Fibroblast of the aortic adventitia (primary cell): ENCODE data around the gene SMOC1. TPM values are rescaled to one million over a fixed set of nuclear protein-coding genes. Genes with fewer than 3 reads are reported as not detected.

Source experiments
- DNase-seq: peaks from one replicate; pipeline ENCODE4 v3.0.0-alpha.2; 2010; ENCODE audit warnings: low read depth
- H3K4me3 ChIP-seq: 2 replicates; pipeline ENCODE4 v1.5.1; 2011; ENCODE audit warnings: low read depth, mild to moderate bottlenecking, control low read depth, low read length, moderate library complexity
- total RNA-seq: library from RNA; depleted of rRNA; stranded (reverse); fragments of >200 nt; gene quantifications from 2 replicates; pipeline ENCODE4 v1.2.3, GENCODE V29; 2012; ENCODE audit warnings: low replicate concordance
- TF ChIP-seq, protein P1 (sequence below): IDR thresholded peaks from 2 replicates; pipeline ENCODE4 v1.5.1; 2011; ENCODE audit warnings: mild to moderate bottlenecking, low read length, control low read depth, inconsistent platforms; ENCODE audit not compliant: insufficient read depth

SMOC1 gene
- total RNA-seq, 1 donor: 1.1 TPM

DNA sequence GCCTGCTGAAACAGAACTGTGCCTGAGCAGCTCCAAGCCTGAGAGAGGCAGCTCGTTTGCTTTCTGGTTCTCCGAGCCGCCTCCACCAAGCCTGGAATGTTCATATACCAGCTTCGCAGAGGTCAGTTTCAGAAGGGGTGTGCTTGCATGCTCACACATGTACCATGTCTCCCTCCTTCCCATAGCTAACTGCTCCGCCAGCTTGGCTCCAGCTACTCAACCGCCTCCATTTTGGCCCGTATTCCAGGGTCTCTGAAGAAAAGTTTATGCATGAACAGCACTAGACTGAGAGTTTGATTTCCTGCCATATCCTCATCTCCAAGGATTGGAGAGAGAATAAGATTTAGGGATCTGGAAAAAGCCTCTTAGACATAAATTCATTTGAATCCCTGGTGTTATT lies 103.7 kb downstream of the SMOC1 start:
- TF ChIP-seq, protein P1, sequence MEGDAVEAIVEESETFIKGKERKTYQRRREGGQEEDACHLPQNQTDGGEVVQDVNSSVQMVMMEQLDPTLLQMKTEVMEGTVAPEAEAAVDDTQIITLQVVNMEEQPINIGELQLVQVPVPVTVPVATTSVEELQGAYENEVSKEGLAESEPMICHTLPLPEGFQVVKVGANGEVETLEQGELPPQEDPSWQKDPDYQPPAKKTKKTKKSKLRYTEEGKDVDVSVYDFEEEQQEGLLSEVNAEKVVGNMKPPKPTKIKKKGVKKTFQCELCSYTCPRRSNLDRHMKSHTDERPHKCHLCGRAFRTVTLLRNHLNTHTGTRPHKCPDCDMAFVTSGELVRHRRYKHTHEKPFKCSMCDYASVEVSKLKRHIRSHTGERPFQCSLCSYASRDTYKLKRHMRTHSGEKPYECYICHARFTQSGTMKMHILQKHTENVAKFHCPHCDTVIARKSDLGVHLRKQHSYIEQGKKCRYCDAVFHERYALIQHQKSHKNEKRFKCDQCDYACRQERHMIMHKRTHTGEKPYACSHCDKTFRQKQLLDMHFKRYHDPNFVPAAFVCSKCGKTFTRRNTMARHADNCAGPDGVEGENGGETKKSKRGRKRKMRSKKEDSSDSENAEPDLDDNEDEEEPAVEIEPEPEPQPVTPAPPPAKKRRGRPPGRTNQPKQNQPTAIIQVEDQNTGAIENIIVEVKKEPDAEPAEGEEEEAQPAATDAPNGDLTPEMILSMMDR: no peak
- DNase-seq: no peak
- H3K4me3 ChIP-seq: no peak overlapping the region

DNA sequence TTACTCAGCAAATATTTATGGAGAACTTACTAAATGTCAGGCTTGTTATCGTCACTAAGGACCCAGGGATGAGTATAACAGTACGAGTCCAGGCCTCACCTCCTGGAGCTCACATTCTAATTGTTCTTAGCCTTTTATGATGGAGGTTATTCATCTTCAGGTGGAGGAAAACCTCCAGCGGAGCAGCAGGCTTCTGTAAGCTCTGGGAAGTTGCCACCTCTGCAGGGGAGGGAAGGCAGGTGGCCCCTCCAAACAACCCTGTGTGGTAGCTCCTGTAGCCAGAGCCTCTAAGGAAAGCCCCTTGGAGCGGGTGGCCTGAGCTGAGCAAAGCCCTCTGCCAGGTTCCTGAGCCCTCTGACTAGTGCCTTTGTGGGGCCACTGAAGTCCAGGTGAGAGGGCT lies 104.1 kb downstream of the SMOC1 start:
- H3K4me3 ChIP-seq: no peak overlapping the region
- DNase-seq: no peak
- TF ChIP-seq, protein P1: no peak

DNA sequence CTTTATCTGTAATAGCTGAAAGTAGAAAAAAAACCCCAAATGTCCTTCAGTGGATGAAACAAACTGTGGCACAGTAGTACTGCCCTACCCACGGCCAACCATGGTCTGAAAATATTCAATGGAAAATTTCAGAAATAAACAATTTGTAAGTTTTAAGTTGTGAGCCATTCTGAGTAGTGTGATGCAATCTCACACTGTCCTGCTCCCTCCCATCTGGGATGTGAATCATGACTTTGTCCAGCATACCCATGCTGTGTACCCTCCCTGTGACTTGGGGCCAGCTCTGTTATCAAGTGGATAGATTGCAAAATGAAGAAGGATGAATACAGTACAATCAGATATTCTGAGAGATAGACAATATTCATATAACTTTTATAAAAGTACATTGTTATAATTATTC lies 106.2 kb downstream of the SMOC1 start:
- TF ChIP-seq, protein P1: no peak
- H3K4me3 ChIP-seq: no peak overlapping the region
- peak; percentile 34 for DNase-seq

DNA sequence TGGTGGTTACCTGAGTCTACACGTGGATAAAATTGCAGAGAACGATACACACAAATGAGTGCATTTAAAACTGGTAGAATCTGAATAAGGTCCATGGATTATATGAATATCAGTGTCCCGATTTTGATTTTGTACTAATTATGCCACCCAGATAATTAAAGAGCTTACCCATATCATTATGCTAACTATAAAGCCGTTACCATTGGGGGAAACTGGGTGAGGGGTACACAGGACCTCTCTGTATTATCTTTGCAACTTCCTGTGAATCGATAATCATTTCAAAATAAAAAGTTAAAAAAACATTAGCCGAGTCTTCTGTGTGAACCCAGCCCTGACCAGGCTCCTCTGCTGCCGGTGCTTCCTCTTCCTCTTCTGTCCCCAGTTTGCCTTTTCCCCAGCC lies 107.1 kb downstream of the SMOC1 start:
- TF ChIP-seq, protein P1: no peak
- DNase-seq: no peak
- no peak overlapping the region for H3K4me3 ChIP-seq

DNA sequence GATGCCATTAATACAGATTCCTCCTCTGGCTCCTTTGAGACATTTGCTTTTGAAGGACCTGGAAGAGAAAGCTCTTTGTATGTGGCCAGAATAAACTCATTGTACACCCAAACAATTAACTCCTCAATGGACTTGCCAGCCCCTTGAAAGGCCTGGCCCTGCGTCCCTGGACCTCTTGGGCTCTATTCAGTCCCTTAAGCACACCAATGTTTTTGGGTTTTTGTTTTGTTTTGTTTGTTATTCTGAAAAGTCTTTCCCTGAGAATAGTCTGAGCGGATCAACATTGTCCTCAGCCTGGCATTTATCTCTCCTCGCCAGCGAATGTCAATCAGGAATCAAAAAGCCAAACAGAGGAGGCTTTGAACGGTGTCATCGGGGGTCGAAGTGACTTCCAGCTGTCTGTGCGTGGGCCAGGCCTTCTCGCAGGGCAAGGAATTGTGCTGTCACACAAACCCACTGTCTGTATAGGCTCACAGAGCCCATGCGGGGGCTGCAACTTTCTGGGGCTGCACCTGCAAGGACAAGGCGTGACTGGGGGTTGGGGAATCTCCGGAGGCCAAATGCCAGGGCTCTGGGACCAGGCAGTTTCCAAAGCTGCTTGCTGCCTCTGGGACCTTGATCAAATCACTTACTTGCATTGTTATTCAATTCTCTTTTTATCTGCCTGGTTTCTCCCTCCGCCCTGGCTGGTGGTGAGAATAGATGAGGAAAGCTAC lies 108.3 kb downstream of the SMOC1 start:
- DNase-seq: no peak
- TF ChIP-seq, protein P1: no peak
- no peak overlapping the region for H3K4me3 ChIP-seq

DNA sequence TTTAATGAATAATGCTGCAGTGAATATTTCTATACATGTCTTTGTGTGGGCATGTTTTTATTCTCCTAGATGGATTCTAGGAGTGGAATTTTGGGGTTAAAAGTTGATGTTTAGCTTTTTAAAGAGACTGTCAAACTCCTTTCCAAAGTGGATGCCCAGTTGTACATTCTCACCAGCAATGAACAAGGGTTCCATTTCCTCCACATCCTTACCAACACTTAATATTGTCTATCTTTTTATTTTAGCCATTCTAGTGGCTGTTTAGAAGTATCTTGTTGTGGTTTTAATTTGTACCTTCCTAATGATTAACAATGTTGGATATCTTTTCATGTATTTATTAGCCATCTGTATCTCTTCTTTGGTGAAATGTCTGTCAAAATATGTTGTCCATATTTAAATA lies 109.8 kb downstream of the SMOC1 start:
- H3K4me3 ChIP-seq: no peak overlapping the region
- TF ChIP-seq, protein P1: no peak
- DNase-seq: no peak

DNA sequence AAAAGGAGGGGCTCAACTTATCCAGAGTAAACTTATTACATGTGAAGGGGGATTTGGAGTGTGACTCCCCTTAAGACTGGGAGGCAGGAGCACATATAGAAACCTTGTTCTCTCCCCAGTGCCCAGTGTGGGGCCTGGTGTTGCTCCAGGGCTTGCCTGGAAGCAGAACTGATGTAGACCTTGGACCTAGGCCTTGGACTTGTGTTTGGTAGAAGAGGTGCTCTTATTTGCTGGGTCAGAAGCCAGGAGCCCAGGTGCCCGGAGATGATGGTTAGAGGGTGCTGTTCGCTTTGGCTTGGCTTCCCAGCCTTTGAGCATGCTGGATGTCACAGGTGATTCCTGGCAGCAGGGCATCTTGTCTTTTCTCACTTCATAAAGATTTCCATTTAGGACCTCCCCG lies 110.4 kb downstream of the SMOC1 start:
- TF ChIP-seq, protein P1: no peak
- DNase-seq: no peak
- no peak overlapping the region for H3K4me3 ChIP-seq
